Endothelial cell of hepatic sinusoid (primary cell): ENCODE measurements around the gene S1PR4.
"Not testable (repeated sequence)": the region's sequence is repeated elsewhere in the genome, so short reads cannot be mapped to it uniquely, and the experiment has no call there.

ENCODE experiments used
- in situ Hi-C: cut with HindIII; loops from 2 replicates; pipeline ENCODE4 v1.10.0; 2017; ENCODE audit warnings: low sequenced_read_pairs

S1PR4 gene

DNA sequence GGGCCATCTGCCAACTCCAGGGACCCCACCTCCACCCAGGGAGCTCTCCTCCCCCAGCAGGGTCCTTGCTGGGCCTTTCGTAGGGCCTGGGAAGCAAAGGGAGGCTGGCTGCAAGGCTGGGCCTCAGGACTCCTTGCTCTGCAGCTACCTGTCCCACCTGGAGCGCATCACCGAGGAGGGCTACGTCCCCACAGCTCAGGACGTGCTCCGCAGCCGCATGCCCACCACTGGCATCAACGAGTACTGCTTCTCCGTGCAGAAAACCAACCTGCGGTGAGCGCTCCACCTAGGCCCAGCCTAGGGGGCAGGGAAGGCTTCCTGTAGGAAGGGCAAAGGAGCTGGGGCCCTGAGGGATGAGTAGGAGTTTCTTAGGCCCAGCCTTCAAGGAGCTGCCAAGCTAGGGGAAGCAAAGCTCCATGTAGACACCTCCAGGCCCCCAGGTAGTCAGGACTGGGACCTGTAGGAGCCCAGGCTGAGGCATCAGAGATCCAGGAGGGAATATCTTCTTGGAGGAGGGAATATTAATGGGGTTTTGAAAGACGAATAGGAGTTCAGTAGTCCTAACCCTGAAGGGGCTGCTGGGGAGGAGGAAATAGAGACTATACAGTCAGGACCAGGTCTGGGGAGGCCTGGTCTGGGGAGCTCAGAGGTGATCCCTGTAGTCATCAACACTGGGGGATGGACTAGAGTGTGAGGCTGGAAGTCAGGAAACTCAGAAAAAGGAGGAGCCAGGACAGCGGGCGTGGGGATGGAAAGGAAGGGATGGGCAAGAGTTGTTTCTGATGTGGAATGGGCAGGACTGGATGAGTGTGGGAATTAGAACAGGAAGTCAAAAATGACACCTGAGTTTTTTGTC lies 26.8 kb upstream of the S1PR4 start:
- in situ Hi-C loops, result no loop called here

DNA sequence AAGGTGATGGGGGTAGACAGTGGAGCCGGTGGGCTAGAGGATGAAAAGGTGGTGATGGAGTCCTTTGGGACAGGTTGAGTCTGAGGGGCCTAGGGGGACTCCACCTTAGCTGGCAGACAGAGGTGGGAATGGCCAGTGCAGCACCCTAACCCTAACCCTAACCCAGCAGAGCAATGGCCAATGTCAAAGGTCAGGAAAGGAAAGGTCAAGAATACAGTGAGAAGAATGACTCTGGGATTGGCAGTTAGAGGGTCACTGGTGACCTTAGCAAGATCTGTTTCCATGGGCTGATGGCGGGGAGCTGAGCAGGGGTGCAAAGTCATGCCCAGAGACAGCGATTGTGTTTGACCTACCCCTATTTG lies 26.2 kb upstream of the S1PR4 start:
- in situ Hi-C loops, result no loop called here

DNA sequence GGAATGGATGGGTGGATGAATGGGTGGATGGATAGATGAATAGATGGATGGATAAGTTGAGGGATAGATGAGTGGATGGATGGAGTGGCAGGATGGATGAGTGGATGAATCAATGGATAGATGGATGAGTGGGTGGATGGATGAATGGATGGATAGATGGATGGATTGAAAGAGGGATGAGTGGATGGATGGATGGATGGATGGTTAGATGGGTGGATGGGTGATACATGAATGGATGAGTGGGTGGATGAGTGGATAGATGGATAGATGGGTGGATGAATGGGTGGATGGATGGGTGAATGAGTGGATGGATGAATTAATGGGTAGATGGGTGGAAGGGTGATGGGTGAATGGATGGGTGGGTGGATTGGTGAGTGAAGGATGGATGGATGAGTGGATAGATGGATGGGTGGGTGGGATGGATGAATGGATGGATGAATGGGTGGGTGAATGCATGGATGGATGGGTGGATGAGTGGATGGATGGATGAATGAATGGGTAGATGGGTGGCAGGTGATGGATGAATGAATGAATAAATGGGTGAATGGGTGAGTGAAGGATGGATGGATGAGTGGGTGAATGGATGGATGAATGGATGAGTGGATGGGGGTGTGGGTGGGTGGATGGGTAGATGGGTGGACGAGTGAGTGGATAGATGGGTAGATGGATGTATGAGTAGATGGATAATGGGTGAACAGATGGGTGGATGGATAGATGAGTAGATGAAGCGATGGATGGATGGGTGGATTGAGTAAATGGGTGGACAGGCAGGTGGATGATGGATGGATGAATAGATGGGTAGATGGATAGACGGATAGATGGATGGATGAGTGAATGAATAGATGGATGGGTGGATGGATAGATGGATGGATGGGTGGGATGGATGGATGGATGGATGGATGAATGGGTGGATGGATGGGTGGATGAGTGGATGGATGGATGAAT lies 25.0 kb upstream of the S1PR4 start:
- in situ Hi-C loops, result no loop called here

DNA sequence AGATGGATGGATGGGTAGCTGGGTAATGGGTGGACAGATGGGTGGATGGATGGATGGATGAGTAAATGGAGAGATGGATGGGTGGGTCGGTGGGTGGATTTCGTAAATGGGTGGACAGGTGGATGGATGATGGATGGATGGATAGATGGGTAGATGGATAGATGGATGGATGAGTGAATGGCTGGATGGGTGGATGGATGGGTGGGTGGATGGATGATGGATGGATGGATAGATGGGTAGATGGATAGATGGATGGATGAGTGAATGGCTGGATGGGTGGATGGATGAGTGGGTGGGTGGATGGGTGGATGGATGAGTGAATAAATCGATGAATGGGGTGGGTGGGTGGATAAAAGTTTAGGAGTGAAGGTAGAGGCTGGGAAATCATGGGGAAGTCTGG lies 24.1 kb upstream of the S1PR4 start:
- in situ Hi-C loops, result not testable (repeated sequence)

DNA sequence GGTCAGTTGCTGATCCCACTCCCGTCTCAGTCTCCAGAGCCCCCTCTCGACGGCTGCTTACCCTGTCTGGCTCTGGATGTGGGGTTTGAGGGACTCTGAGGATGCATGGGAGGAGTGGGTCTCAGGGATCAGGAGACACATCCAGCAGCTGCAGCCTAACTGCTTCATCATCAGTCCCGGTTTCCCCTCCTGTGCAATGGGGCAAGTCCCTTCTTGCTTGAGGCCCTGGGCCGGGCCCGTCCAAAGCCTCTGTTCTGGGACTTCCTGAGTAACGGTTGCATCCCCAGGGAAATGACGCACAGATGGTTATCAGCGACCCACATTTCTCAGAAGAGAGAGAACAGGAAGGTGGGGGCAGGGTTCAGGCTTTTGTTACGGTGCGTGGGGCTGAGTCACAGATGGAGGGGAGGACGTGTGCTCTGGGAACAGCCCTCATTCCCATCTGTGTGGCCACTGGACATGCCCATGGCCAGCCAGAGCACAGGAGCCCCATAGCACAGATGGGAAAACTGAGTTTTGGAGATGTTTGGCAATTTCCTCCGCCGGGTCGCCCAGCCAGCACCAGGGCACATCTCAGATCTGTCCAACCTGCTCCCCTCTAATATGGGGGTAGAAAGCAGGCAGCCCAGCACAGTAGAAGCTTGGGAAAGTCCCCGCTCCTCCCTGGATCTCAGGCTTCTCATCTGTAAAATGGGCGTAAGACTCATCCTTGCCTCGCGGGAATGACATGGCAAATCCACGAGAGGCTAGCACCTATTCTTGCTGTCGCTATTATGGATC lies 23.4 kb upstream of the S1PR4 start:
- in situ Hi-C loops, result no loop called here

DNA sequence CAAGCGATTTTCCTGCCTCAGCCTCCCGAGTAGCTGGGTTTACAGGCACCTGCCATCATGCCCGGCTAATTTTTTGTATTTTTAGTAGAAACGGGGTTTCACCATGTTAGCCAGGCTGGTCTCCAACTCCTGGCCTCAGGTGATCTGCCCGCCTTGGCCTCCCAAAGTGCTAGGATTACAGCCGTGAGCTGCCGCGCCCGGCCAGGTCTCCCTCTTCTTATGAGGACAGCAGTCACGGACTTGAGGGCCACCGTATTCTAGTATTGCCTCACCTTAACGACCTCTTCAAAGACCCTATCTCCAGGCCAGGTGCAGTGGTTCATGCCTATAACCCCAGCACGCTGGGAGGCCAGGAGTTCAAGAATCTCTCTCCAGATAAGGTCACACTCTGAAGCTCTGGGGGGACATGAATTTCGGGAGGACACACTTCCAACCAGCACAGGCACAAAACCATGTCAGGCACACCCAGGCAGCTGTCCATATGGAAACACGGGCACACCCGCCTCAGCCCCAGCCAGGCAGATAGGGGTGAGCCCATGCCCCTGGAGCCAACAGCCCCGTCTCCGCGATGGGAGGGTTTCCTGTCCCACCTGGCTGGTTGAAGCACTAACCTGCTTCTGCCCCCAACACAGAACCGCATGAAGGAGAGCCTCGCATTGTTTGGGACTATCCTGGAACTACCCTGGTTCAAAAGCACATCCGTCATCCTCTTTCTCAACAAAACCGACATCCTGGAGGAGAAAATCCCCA lies 21.3 kb upstream of the S1PR4 start:
- in situ Hi-C loops, result no loop called here

DNA sequence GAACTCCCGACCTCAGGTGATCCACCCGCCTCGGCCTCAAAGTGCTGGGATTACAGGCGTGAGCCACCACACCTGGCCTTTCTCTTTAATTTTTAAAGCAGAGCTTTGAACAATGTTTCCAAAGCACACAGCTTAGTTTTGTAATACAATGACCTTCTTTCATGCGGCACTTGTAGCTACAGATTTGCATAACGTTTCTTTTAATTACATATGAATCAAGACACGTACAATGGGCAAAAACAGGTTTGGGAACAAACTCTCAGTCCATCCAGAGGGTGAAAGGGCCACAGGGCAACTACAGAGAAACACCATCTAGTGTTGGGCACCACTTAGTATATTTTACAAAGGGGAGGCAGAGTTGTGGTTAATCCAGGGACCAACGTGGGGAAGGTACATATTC lies 19.0 kb upstream of the S1PR4 start:
- in situ Hi-C loops, result no loop called here

DNA sequence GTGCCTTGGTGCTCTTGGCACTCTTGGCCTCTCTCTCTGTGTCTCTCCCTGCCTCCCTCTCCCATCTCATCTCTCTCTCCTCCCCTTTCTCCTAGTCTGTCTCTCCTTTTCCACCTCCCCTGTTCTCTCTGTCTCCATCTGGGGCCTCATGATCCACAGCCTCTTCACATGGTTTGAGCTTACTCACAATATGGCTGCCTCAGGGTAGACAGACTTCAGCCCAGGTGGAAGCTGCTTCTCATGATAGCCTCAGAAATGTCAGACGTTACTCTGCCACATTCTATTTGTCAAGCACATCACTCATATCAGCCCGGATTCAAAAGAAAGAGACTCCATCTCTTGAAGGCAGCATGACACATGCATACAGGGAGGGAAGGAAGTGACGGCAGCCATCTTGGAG lies 18.4 kb upstream of the S1PR4 start:
- in situ Hi-C loops, result no loop called here

DNA sequence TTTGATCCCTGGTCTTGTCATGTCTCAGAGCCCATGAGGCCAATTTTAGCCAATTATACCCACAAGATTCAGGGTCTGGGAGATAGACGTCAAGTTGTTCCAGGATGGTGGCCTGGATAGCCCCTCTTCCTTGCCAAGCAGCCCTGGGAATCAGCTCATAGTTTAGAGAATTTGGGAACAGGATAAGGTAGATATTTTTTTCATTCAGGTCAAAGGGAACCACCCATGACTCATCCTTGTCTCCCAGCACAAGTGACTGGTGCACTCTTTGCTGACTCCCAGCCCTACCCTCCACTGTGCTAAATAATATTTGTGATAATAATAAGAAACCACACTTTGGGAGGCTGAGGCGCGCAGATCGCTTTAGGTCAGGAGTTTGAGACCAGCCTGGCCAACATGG lies 17.1 kb upstream of the S1PR4 start:
- in situ Hi-C loops, result no loop called here

DNA sequence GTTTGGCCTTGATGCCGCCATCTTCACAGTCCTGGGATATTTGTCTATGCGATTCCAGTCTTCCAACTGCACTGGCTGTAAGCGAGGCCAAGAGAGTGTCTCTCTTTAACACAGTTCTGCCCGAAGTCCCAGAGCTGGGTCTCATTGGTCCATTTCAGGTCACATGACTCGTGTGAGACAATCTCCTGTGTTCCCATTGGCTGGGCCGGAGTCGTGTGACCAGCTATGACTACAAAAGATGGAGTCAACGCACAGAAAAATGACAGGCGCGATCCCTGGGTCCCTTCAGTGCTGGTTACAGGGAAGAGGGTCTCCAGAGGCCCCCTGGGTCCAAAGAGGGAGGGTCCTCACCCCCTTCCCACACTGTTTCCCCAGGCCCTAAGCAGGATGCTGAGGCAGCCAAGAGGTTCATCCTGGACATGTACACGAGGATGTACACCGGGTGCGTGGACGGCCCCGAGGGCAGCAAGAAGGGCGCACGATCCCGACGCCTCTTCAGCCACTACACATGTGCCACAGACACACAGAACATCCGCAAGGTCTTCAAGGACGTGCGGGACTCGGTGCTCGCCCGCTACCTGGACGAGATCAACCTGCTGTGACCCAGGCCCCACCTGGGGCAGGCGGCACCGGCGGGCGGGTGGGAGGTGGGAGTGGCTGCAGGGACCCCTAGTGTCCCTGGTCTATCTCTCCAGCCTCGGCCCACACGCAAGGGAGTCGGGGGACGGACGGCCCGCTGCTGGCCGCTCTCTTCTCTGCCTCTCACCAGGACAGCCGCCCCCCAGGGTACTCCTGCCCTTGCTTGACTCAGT lies 15.9 kb upstream of the S1PR4 start:
- in situ Hi-C loops, result no loop called here

DNA sequence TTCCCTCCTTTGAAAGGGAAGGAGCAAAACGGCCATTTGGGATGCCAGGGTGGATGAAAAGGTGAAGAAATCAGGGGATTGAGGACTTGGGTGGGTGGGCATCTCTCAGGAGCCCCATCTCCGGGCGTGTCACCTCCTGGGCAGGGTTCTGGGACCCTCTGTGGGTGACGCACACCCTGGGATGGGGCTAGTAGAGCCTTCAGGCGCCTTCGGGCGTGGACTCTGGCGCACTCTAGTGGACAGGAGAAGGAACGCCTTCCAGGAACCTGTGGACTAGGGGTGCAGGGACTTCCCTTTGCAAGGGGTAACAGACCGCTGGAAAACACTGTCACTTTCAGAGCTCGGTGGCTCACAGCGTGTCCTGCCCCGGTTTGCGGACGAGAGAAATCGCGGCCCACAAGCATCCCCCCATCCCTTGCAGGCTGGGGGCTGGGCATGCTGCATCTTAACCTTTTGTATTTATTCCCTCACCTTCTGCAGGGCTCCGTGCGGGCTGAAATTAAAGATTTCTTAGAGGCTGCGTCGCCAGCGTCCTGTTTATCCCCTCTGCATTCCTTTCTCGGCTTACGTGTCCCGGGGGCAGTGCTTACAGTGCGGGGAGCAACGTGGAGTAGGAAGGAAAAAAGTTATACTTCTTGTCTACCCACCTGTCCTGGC lies 15.2 kb upstream of the S1PR4 start:
- in situ Hi-C loops, result no loop called here

DNA sequence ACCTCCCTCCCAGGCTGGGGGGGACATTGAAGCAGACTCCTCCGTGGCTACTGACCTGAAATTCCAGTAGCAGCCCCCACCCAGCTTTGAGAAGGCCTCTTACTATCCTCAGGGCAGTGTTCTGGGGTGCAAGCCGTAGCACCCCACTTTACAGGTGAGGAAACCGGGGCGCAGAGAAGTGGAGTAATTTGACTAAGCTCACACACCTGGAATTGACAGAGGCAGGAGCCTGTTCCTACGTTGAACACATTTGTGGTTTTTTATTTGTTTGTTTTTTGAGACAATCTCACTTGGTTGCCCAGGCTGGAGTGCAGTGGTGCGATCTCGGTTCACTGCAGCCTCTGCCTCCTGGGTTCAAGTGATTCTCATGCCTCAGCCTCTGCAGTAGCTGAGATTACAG lies 14.6 kb upstream of the S1PR4 start:
- in situ Hi-C loops, result no loop called here

DNA sequence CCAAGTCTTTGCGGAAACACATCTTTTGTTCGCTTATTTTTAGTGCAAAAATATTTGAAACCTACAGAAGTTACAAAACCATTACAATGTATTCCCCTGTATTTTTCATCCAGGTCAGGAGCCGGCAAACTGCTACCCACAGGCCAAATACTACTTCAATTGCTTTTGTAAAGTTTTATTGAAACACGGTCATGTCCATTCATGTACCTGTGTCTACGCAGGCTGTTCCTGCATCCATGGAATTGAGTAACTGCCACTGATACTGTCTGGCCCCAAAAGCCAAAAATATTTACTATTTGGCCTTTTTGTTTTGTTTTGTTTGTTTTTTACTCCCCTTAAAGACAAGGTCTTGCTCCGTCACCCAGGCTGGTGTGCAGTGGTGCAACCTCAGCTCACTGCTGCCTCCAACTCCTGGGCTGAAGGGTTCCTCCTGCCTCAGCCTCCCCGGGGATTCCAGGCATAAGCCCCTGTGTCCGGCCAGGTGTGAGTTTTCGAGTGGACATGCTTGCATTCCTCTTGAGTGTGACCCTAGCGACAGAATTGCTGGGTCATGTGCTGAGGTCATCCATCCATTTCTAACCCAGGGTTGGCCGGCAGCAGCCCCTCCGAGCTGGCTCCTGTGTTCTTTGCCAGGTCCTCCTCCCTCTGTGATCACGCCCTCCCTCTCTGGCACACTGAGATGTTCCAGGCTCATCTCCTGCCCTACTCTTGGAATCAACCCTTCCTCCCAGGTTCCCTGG lies 10.9 kb upstream of the S1PR4 start:
- in situ Hi-C loops, result no loop called here

DNA sequence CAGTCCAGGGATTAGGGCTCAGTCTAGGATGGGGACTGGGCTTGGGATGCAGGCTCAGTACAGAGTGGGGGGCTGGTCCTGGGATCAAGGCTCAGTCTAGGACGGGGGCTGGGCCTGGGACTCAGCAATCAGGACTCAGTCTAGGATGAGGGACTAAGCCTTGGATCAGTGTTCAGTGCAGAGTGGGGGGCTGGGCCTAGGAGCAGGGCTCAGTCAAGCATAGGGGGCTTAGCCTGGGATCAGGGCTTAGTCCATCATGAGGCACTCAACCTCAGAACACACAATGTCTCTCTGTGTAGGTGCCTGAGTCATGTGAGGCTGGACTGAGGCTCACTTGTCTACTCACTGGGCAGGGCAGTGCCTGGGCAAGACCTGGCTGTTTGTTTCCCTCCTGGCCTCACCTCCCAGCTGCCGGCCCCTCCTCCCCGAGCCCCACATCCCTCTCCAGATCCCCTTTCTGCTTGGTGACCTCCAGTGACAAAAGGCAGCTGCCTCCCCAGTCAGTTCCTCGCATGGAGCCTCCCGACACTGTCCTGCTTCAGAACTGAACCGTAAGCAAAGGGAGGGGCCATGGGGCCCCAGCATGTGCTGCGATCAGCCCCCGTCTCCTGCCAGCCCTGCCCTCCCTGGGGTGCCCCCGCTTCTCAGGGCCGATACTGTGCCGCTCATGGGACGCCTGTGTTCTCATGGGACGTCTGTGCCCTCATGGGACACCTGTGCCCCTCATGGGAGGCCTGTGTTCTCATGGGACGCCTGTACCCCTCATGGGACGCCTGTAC lies 6.5 kb upstream of the S1PR4 start:
- in situ Hi-C loops, result loop anchor here (10.0 kb wide), 3 partner anchors 47 to 227 kb away; partner anchors contain the start of genes TLE2 and ZNF77

DNA sequence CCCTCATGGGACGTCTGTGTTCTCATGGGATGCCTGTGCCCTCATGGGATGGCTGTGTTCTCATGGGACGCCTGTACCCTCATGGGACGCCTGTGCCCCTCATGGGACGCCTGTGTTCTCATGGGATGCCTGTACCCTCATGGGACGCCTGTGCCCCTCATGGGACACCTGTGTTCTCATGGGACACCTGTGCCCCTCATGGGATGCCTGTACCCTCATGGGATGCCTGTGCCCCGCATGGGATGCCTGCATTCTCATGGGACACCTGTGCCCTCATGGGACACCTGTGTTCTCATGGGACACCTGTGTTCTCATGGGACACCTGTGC lies 5.9 kb upstream of the S1PR4 start:
- in situ Hi-C loops, result loop anchor here (10.0 kb wide), 3 partner anchors 48 to 228 kb away; partner anchors contain the start of genes TLE2 and ZNF77

DNA sequence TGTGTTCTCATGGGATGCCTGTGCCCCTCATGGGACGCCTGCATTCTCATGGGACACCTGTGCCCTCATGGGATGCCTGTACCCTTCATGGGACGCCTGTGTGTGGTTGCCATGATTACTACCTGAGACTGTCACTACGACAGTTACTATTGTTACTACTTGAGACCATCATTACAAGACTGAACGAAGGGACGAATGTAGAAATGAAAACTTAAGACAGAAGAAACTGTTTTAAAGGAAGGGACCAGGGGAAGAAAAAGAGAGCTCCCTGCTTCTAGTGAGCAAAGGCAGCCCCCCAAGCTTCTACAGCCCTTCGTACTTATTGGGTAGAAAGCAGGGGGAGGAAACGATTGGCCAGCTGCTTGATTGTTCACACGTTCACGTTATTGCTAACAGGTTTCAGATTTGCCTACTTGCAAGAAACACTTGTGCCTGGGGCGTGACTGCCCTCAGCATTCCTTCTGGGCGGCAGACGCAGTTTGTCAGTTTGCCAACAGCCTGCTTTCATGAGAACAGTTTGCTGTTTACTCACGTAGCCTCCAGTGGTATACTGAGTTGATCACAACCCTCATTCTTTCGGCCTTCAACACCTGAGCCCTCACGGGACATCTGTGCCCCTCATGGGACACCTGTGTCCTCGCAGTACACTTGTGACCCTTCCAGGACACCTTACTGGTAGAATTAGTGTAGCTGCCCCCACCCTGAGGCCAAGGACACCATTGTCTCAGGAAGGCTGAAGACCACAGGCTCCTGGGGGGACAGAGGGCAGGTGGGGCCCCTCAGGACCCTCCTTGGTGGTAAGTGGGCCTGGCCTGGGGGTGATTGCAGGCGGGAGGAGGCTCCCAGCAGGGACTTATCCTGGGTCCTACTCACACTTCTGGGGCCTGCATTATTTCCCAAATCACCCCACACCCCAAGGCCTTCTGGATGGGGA lies 2.5 kb upstream of the S1PR4 start:
- in situ Hi-C loops, result loop anchor here (5.0 to 10.0 kb wide), 5 partner anchors 51 to 231 kb away; partner anchors contain the start of genes TLE2 and ZNF77
